Right atrium auricular region (tissue), 2 donors: ENCODE data around the gene FSD1L. TPM values are rescaled to one million over a fixed set of nuclear protein-coding genes. Genes with fewer than 3 reads are reported as not detected.
A peak's percentile ranks its signal among the peaks of the same experiment; 100 is the strongest.

Experiments
- DNase-seq: peaks from one replicate; pipeline ENCODE4 v3.0.0-alpha.2; 2019; ENCODE audit warnings: low spot score
- H3K27ac ChIP-seq, 2 donors: fragments of 200-600 bp; sonication (generic); 1 replicate in 1 of 2; 2 replicates in 1 of 2; pipeline ENCODE4 v1.5.1; 2016 to 2019
- H3K27me3 ChIP-seq, 2 donors: fragments of 200-600 bp; sonication (generic); one replicate each; pipeline versions ENCODE4 v1.5.1 to v1.6.0; 2017 to 2019
- H3K36me3 ChIP-seq: fragments of 200-600 bp; sonication (generic); one replicate; pipeline ENCODE4 v1.5.1; 2016
- H3K4me1 ChIP-seq, 2 donors: fragments of 200-600 bp; sonication (generic); one replicate each; pipeline versions ENCODE4 v1.5.1 to v1.6.0; 2017 to 2019
- H3K4me3 ChIP-seq, 2 donors: fragments of 200-600 bp; sonication (generic); 1 replicate in 1 of 2; 2 replicates in 1 of 2; pipeline ENCODE4 v1.5.1; 2017 to 2019; ENCODE audit warnings: mild to moderate bottlenecking in 1 of 2, moderate library complexity in 1 of 2
- H3K9me3 ChIP-seq, 2 donors: fragments of 200-600 bp; sonication (generic); one replicate each; pipeline ENCODE4 v1.5.1; 2019
- total RNA-seq, 2 donors: library from RNA; depleted of rRNA; stranded (reverse); fragments of >200 nt; gene quantifications; one replicate each; pipeline ENCODE4 v1.1.0, GENCODE V29; 2016
- TF ChIP-seq, protein P1 (sequence below), 2 donors: fragments of 200-600 bp; sonication (generic); IDR thresholded peaks; one replicate each; pipeline ENCODE4 v1.5.1; 2019; ENCODE audit warnings: antibody characterized with exemption in 2 of 2

FSD1L gene
- total RNA-seq, 2 donors from 2014 or later, result 1.6 to 1.7 TPM

DNA sequence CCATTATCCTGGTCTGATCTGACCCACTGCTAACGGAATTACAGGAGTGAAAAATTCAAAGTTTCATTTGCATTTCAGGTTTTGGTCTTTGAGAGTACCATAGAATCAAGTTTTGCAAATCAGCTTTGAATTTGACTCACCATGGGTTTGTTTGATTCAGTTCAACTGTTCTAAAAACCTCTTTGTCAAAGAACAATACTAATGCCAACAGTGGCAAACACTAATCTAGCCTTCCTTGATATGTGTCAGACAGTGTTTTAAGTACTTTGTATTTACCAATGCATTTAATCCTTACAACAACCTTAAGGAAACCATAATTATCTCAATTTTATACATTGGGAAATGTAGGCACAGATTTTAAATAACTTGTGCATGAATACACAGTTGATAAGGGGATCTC, 10.1 kb upstream of the FSD1L start:
- H3K27me3 ChIP-seq, result no peaks in the 10 kb centered on the region
- DNase-seq, result no peak
- H3K27ac ChIP-seq, result no peak overlapping the region
- no peaks in the 10 kb centered on the region for H3K36me3 ChIP-seq
- TF ChIP-seq, protein P1, sequence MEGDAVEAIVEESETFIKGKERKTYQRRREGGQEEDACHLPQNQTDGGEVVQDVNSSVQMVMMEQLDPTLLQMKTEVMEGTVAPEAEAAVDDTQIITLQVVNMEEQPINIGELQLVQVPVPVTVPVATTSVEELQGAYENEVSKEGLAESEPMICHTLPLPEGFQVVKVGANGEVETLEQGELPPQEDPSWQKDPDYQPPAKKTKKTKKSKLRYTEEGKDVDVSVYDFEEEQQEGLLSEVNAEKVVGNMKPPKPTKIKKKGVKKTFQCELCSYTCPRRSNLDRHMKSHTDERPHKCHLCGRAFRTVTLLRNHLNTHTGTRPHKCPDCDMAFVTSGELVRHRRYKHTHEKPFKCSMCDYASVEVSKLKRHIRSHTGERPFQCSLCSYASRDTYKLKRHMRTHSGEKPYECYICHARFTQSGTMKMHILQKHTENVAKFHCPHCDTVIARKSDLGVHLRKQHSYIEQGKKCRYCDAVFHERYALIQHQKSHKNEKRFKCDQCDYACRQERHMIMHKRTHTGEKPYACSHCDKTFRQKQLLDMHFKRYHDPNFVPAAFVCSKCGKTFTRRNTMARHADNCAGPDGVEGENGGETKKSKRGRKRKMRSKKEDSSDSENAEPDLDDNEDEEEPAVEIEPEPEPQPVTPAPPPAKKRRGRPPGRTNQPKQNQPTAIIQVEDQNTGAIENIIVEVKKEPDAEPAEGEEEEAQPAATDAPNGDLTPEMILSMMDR (IDR thresholded peaks at IDR 0.05), result no peak
- H3K9me3 ChIP-seq, result no peaks in the 10 kb centered on the region
- peaks cover 0 to 7% of the 10 kb centered on the region in 2 donors for H3K4me1 ChIP-seq
- H3K4me3 ChIP-seq, result no peak overlapping the region

DNA sequence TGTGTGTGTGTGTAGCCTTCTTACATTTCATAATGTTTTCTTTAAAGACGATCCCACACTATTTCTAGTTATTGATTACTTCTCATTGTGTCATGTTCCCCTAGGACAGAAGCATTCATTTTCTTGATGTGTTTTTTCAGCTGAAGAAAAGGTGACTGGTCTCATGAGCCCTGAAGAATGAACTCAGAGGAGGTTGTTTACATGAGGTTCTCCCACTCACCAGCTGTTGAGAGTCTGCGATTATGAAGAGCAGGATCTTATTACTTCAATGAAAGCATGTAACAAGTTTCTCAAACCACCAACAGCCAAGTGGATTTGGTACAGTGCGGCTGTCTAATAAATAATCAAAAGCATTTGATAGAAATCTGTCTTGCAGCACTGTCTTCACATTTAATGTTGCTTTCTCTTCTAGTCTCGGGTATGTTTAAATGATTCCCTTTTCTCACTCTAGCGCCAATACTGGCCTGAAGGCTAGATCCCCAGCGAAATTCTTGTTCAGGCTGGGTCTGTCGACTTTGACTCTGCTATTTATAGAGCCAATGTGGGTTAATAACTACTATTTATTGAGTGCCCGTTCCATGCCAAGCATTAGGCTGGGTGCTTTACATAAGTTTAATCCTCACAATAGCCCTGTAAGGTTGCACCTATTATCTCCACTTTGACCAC, 9.6 kb upstream of the FSD1L start:
- Histone ChIP-seq H3K27ac (no peak overlapping the region), H3K4me1 (peaks cover 0 to 7% of the 10 kb centered on the region in 2 donors), H3K27me3 (no peaks in the 10 kb centered on the region), H3K36me3 (no peaks in the 10 kb centered on the region), H3K4me3 (no peak overlapping the region), H3K9me3 (no peaks in the 10 kb centered on the region)
- DNase-seq, result no peak
- TF ChIP-seq, protein P1 (IDR thresholded peaks at IDR 0.05), result no peak

DNA sequence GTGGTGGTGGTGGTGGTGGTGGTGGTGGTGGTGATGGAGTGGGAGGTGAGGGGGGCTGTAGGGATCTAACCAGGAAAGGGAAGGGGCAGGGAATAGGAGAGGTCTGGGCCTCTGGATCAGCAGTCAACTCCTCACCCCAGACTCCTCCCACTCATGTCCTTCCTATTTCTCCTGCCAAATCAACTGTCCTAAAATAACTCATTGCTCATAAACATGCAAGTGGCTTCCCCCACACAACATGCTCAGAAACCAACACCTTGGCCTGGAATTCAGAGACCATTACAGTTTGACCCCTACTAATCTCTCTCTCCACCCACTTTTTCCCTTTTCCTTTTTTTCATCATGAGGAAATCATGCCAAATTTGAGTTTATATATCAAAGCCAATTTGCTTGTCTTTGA, 8.4 kb upstream of the FSD1L start:
- H3K4me3 ChIP-seq, result no peak overlapping the region
- TF ChIP-seq, protein P1 (IDR thresholded peaks at IDR 0.05), result no peak
- peak overlapping the region in 1 of 2 donors; percentile 27 for H3K27ac ChIP-seq
- DNase-seq, result no peak
- H3K4me1 ChIP-seq, result peaks cover 0 to 7% of the 10 kb centered on the region in 2 donors
- no peaks in the 10 kb centered on the region for H3K27me3 ChIP-seq
- no peaks in the 10 kb centered on the region for H3K36me3 ChIP-seq
- no peaks in the 10 kb centered on the region for H3K9me3 ChIP-seq

- Histone ChIP-seq H3K4me3 (no peak overlapping the region), H3K9me3 (no peaks in the 10 kb centered on the region), H3K27me3 (no peaks in the 10 kb centered on the region), H3K27ac (no peak overlapping the region), H3K4me1 (peaks cover 0 to 7% of the 10 kb centered on the region in 2 donors), H3K36me3 (no peaks in the 10 kb centered on the region)
- no peak for DNase-seq
- TF ChIP-seq, protein P1 (IDR thresholded peaks at IDR 0.05), result no peak
Observed at GRCh38 chr9:105441616-105442160, 6.1 kb upstream of the FSD1L start.

GRCh38 chr9:105443121-105443520, 4.7 kb upstream of the FSD1L start:
- H3K36me3 ChIP-seq, result no peaks in the 10 kb centered on the region
- peaks cover 0 to 11% of the 10 kb centered on the region in 2 donors for H3K4me1 ChIP-seq

More at GRCh38 chr9:105443121-105443520, 4.7 kb upstream of the FSD1L start:
- Histone ChIP-seq H3K27me3 (no peaks in the 10 kb centered on the region), H3K9me3 (no peaks in the 10 kb centered on the region), H3K4me3 (no peak overlapping the region), H3K27ac (no peak overlapping the region)
- DNase-seq, result no peak
- TF ChIP-seq, protein P1 (IDR thresholded peaks at IDR 0.05), result no peak
